NCI-H226 (cell line): ENCODE measurements around the gene SLC25A6.
"Not testable (repeated sequence)": the region's sequence is repeated elsewhere in the genome, so short reads cannot be mapped to it uniquely, and the experiment has no call there.

Source experiments
- DNase-seq: peaks from one replicate; pipeline ENCODE4 v3.0.0-alpha.2; 2015

SLC25A6 gene

DNA sequence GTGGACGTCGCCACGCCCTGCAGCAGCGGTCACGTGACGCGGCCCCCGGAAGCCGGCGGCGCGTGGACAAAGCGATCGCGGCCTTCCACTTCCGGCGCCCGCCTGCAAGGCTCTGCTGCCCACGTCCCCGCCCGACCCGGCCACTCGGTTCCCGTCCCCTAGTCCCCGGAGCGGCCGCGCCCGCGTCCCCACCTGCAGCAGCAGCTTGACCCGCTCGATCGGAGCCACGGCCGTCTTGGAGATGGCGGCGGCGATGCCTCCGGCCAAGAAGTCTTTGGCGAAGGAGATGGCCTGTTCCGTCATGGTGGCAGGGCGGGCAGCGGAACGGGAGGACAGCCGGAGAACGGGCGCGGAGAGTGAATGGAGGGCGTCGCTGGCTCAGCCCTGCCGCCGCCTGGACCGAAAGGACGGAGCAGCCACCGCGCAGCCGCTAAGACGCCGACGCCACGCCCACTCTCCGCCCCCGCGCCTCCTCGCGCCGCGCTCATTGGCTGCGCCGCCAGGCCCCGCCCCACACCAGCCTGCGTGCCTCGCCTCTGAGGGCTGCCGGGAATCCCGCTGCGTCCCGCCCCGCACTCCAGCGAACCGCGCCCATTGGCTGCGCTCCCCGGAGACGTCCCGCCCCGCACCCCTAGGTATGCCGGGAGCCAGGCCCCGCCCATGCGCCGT lies at the start of gene SLC25A6:
Gene SLC25A6, minus strand, starts transcription at position 407 of the 669 bp plus-strand sequence. Its CDS starts 104 bp downstream, at position 303.
- peak; percentile 92 for DNase-seq

DNA sequence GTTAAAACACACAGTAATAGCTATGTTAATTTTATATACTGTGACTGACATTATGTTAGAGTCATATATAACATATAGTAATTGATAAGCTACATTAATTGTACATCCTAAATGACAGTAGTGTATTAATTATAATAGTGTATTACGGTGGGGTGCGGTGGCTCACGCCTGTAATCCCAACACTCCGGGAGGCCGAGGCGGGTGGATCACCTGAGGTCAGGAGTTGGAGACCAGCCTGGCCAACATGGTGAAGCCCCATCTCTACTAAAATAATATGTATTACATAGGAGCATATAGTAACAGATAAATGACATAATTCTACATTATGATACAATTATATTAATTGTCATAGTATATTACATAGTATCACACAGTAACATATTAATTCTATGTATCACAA lies 48.6 kb upstream of the SLC25A6 start:
- no peak for DNase-seq

DNA sequence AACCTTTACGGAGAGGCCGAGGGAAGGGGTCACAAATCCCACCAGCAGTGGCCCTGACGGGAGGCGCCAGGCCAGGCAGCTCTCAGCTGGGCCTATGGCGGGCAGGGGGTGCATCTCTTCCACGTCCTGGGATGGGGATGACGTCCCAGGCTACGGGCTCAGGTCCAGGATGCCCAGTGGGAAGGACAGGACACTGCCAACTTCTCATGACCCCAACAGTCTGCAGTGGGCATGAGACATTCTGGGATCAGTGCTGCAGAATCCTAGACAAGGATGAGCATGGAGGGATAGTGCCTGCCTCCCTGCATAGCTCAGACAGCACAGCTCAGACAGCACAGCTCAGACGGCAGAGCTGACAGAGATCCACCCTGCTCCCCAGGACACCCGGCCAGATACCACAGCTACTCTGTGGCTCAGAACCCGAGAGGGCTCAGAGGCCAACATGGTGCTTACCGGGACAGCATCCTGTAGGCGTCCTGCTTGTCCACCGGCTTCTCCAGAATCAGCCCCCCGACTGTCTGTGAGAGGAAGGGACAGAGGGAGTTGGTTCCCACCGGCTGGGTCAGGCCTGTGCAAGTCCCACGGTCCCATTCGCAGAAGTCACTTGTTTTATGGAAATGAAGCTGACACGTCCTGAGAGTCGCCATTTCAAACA lies 43.5 kb upstream of the SLC25A6 start:
- DNase-seq: no peak

DNA sequence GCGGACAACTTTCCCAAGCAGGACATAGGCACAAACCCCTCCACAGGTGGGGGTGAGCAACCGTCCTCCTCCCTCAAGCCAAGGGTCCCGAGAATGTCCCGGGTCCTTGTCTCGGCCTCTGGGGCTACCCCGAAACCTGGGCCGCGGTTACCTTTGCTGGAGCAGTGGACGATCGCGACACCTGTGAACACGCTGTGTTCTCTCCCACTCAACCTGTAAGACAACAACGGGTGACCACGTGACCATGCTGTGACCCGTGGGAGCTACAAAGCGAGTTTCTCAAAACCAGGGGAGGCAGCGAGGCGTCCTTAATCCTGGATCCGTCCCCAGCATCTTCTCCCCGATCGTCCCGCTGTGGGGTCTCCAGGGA lies 42.9 kb upstream of the SLC25A6 start:
- no peak for DNase-seq

DNA sequence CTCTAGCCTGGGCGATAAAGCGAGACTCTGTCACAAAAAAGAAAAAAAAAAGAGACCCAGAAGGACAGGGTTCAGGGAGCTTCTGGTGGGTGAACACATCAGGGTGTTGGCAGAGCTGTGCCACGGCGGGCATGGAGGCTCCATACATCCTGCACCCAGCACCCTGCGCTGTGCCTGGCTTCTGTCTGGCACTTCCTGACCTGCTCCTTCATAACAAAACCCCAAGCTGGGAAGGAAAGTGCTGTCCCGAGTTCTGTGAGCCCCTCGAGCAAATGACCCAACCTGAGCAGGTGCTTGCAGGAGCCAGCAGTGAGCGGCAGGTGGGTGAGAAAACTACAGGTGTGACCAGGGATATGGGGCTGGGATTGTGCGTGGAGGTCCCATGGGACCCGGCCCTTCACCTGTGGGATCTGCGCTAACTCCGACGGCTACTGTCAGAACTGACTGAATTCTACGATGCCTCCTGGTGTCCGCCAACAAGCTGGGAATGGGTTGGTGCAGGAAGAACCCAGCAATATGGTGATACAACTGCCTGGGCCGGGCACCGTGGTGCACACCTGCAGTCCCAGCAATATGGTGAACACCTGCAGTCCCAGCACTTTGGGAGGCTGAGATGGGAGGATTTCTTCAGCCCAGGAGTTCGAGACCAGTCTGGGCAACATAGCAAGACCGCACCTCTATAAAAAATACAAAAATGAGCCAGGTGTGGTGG lies 41.9 kb upstream of the SLC25A6 start:
- DNase-seq: no peak

DNA sequence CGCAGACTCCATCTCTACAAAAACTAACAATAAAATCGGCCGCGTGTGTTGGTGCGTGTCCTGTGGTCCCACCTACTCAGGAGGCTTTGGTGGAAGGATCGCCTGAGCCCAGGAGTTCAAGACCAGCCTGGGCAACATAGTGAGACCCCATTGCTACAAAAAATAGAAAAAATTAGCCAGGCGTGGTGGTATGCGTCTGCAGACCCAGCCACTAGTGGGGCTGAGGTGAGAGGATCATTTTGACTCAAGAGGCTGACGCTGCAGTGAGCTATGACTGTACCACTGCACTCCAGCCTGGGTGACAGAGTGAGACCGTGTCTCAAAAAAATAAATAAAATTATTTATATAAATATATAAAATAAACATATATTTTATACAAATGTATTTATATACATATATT lies 38.5 kb upstream of the SLC25A6 start:
- DNase-seq: no peak

DNA sequence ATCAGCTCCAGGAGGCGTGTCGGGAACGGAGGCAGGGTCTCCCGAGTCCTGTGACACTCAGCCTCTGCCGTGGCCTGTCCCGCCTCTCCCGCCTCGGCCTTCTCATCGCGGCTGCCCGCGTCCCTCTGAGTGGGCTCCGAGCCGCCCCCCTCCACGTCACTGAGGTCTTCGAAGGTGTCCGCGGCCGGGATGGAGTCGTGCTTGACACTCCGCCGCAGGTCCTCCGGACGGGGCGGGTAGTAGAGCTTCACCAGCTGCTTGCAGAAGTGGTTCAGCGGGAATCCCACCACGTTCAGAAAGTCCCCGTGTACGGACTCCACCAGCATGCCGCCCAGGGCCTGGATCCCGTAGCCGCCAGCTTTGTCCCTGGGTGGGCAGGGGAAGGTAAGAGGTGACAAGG lies 35.8 kb upstream of the SLC25A6 start:
- DNase-seq: no peak

DNA sequence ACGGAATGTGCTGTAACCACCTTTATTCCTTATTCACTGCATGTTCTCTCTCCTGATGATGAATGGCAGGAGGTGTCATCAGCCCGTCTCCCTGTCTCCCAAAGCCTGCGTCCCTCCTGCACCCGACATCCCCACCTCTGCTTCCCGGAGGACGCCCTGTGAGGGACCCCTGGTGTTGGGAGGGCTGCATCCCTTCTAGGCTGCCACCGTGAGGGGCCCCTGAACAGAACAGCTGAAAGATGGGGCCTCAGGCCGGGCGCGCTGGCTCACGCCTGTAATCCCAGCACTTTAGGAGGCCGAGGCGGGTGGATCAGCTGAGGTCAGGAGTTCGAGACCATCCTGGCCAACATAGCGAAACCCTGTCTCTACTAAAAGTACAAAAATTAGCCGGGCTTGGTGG lies 34.4 kb upstream of the SLC25A6 start:
- not testable (repeated sequence) for DNase-seq

DNA sequence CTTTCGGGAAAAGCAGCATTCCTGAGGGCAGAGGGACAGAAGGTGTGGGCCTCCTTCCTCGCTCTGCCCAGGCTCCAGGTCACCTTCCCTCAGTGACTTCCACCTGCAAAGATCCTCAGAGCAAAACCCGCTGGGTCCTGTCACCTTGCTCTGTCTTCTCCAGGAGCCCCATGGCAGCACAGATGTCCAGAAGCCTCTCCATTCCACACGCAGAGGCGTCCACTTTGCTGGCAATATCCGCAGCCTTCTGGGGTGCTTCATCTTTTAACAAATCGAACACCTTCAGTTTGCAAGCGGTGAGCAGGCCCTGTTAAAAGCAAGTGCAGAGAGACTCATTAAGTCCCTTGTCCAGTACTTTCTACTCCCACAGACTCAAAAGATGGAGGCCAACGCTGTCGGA lies 33.5 kb upstream of the SLC25A6 start:
- no peak for DNase-seq

DNA sequence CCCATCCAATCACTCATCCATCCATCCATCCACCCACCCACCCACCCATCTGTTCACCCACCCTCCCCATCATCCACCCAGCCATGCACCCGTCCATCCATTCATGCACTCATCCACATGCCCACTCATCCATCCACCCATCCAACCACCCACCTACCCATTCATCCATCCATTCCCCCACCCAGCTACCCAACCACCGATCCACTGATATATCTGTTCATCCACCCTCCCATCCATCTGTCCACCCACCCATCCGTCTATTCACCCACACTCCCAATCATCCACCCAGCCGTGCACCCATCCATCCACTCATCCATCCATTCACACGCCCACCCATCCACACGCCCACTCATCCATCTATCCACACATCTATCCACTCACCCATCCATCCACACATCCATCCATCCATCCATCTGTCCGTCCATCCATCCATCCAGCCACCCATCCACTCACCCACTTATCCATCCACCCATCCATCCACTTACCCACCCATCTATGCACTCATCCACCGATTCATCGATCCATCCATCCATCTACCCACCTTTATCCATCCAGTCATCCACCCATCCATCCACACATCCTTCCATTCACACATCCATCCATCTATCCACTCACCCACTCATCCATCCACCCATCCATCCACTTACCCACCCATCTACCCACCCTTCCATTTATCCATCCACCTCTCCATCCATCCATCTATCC lies 32.4 kb upstream of the SLC25A6 start:
- DNase-seq: no peak

DNA sequence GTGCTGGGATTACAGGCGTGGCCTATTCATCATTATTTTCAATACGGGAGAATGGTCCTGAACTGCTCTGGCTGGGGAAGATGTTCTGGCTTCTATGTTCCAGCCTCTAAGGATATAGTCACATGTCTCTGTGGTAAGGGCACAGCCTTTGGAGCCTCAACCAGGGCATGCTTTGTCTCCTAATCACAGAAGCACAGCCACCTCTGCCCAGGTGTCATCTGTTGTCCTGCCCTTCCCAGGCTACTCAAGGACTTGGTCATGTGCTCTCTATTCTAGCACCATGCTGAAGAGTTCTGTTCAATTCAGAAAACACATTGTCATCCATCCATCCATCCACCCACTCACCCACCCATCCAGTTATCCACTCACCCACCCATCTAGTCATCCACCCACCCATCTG lies 31.3 kb upstream of the SLC25A6 start:
- no peak for DNase-seq

DNA sequence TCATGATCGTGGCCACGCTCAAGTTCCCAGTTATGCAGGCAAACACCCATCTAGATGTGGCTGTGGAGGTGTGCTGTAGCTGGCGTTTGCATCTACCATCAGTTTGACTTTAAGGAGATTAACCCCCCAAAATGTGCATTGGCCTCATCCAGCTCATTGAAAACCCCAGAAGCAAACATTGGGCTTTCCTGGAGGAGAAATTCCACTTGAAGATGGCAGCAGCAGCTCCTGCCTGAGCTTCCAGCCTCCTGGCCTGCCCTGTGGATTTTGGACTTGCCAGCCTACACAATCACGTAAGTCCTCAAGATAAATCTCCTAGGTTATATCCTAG lies 30.2 kb upstream of the SLC25A6 start:
- DNase-seq: no peak

DNA sequence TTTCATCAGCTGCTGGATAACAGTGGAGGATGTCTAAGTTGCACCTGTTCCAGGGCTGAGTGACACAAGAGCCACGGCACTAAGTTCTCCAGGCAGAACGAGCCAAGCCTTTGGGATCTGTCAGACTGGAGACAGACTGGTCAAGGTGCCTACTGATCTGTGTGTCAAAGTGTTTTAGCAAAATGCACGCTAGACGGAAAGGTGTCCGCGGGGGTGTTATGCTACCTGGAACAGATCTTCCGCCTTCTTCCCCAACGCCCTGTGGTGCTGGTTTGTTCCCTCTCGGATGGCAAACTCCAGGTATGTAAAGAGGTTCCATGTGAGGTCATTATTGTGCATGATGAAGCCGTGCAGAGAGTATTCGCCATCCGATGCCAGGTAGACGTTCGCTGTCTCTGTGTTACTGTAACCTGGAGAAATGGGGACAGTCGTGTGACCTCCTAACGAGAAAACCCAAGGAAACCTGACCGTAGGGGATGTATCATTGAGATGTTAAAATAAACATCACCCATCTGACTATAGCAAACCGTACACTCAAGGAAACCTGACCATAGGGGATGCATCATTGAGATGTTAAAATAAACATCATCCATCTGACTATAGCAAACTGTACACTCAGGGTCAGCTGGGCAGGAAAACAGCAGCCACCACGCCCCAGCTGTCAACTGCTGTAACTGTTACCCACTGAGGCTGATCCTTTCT lies 29.7 kb upstream of the SLC25A6 start:
- DNase-seq: no peak

DNA sequence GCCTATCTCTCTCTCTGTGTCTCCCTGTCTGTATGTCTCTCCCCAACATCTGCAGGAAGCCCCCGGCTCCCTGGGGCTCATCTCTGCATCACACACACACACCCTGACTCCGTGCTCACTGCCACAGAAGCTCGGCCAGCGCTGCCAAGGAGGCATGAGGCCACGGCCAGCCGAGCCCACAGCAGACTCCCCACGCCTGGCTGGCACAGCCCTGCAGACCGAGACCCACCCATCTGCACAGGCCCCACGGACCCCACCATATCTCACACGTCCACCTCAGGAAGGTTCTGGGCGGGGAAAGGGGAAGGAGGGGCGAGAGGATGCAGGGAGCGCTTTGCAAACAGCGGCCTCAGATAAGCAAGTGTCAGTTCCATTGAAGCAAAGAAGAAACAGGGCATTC lies 28.5 kb upstream of the SLC25A6 start:
- no peak for DNase-seq

DNA sequence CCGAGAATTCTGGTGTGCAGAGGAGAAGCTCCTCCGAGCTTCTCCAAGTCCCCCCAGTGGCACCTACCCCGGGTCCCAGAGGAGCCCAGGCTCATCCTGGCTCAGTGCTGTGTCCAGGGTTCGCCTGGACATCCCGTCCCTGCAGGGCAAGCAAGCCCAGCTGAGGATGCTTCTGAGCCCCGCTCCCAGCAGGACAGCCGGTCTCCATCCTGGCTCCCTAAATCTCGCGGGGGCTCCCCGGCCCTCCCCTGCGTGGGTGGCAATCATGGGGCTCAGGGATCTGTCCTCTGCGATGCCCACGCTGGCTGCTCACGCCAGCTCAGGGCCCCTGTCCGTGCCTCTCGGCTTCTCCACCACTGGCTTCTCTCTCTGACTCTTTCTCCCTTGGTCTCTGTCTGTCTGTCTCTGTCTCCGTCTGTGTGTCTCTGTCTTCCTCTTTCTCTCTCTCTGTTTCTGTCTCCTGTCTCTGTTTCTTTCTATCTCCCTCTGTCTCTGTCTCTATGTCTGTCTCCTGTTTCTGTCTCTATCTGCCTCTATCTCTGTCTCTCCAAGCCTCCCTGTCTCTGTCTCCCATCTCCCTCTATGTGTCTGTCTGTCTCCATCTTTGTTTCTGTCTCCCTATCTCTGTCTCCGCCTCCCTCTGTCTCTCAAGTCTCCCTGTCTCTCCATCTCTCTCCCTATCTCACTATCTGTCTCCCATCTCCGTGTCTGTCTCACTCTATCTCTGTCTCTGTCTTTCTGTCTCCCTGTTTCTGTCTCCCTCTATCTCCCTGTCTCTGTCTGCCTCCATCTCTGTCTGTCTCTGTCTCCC lies 27.8 kb upstream of the SLC25A6 start:
- DNase-seq: no peak

DNA sequence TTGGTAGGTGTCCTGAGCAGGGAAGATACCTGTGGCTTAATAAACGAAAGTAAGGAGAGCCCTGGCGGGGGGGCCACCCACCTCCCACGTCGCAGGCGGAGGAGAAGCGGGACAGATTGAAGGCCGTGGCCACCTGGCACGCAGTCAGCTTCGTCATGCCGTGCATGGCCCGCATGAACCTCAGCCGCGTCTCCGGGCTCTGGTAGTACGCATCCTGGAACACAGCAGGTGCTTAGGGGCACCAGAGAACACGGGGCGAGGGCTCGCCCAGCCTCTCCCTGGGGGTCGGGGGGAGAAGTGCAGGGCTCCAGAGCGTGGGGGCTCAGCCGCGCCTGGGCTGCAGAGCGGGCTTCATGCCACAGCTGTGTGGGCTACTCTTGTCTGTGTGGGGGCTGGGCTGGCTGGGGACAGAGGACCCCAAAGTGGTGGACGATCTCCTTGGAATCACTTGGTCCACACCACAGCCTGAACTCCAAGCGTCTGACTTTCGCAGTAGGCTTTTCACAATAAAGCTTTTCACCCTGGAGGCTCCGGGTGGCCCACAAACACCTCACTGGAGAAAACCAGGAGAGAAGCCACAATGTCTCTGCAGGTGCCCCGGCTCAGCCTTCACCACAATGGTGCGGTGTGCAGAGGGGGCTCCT lies 27.1 kb upstream of the SLC25A6 start:
- DNase-seq: no peak

DNA sequence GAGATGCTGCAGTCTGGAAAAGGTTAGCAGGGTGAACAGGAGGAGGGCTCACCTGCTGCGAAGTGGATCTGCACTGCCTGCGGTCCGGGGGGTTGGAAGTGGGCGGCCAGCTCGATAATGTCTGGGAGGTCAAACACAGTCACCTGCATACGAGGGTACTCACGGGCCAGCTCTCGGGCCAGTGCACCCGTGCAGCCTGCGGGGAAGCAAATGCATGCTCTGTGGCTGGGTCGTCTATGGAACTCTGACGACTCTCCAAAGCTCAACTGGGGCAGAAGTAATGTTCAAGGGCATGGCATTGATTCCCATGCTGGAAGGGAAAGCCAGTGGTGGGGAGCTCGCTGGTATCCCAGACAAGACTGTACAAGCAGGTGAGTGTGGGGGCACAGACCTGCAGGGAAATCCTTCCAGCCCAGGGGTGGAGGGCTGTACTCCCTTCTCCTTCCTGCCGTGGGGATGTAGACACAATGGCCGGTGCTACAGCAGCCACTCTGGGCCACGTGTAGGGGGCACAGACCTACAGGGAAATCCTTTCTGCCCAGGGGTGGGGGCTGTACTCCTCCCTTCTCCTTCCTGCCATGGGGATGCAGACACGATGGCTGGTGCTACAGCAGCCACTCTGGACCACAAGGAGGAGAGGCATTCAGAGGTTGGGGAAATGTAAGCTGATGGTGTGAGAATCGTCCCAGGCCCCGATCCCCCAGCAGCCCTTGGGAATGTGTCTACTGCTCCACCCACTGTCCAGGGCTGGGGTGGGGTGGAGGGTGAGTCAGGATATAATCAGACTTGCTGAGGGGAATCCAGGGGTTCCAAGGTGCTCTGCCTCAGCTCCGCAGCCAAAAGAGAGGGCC lies 26.2 kb upstream of the SLC25A6 start:
- no peak for DNase-seq

DNA sequence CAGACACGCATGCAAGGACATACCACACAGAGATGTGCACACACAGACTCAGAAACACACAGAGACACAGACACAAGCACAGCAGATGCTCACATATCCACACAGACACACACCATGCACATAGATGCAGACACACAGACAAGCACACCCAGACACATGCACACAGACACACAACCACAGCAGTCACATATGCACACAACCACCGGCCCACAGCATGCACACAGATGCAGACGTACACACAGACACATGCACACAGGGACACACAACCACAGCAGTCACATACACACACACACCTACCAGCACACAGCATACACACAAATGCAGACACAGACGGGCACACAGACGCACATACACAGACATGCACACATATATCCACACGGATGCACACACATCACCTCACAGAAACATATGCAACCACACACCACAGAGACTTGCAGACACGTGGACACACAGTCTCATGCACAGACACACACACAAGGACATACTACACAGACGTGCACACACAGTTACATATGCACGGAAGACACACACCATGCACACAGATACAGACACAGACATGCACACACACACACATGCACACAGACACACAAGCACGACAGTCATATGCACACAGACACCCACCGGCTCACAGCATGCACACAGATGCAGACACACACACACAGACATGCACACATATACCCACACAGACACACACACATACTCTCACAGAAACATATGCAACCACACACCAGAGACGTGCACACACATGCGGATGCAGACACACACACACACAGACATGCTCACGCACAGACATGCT lies 25.2 kb upstream of the SLC25A6 start:
- DNase-seq: no peak

DNA sequence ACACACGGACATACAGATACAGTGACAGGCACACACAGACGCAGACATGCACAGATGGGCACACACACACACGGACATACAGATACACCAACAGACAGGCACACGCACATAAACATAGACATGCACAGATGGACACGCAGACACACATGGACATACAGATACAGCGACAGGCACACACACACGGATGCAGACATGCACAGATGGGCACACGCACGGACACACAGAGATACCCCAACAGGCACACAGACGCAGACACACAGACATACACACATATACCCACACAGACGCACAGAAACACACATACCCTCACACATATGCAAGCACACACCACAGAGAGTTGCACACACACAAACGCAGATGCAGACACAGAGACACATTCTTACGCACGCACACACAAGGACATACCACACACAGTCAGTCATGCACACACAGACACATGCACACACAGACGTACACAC lies 24.4 kb upstream of the SLC25A6 start:
- no peak for DNase-seq
